H1 (cell line): ENCODE data around the gene KLHDC7B. TPM values are rescaled to one million over a fixed set of nuclear protein-coding genes. Genes with fewer than 3 reads are reported as not detected.

Experiments used
- CTCF ChIA-PET: fragments of 300-600 bp; sonication (Branson Sonifier 250); formaldehyde crosslinking; loops from one replicate; lab custom pipeline; 2021; ENCODE audit not compliant: partially characterized antibody; lab: Charles Lee
- POLR2A ChIA-PET: fragments of 300-600 bp; sonication (Branson Sonifier 250); formaldehyde crosslinking; loops from one replicate; lab custom pipeline; 2021; ENCODE audit warnings: inconsistent platforms; ENCODE audit not compliant: partially characterized antibody; lab: Charles Lee
- DNase-seq, 2 experiments: peaks; one replicate each; pipeline versions ENCODE4 v3.0.0 to v3.0.0-alpha.2; 2010 to 2022; ENCODE audit warnings: low spot score in 2 of 2, low read depth in 1 of 2, mixed read lengths in 1 of 2
- FAIRE-seq: peaks from 2 replicates; lab custom pipeline; 2011; peaks lifted over from hg19 to GRCh38; lab: Jason Lieb, UNC
- H2AFZ ChIP-seq: 2 replicates; pipeline ENCODE4 v1.8.1; 2012; ENCODE audit warnings: low read length, inconsistent platforms
- H2AK5ac ChIP-seq: 2 replicates; pipeline ENCODE4 v1.6.1; 2013; ENCODE audit warnings: low read depth, low read length
- H2BK120ac ChIP-seq: replicated peaks from 2 replicates; pipeline ENCODE3; 2013; ENCODE audit warnings: low read depth, low read length, inconsistent platforms
- H2BK12ac ChIP-seq: 2 replicates; pipeline ENCODE4 v1.6.1; 2013; ENCODE audit warnings: low read depth, low read length
- H2BK15ac ChIP-seq: 2 replicates; pipeline ENCODE4 v1.6.1; 2013; ENCODE audit warnings: low read length
- H2BK20ac ChIP-seq: 2 replicates; pipeline ENCODE4 v1.6.1; 2013; ENCODE audit warnings: low read length
- H2BK5ac ChIP-seq: 2 replicates; pipeline ENCODE4 v1.6.1; 2013; ENCODE audit warnings: low read depth, low read length
- H3K14ac ChIP-seq: 2 replicates; pipeline ENCODE4 v1.6.1; 2013; ENCODE audit warnings: inconsistent platforms; ENCODE audit not compliant: insufficient read length
- H3K18ac ChIP-seq: 2 replicates; pipeline ENCODE4 v1.6.1; 2013; ENCODE audit warnings: low read length; ENCODE audit errors: extremely low read depth
- H3K23ac ChIP-seq: 2 replicates; pipeline ENCODE4 v1.6.1; 2013; ENCODE audit warnings: inconsistent platforms; ENCODE audit not compliant: insufficient read length
- H3K23me2 ChIP-seq: 2 replicates; pipeline ENCODE4 v1.6.1; 2013; ENCODE audit warnings: low read depth, low read length
- H3K27ac ChIP-seq: 2 replicates; pipeline ENCODE4 v1.6.1; 2011; ENCODE audit warnings: low read depth, low read length, inconsistent platforms
- H3K27me3 ChIP-seq, 4 experiments: replicated peaks in 1 of 4; 1 replicate in 1 of 4; 2 replicates in 3 of 4; pipeline versions ENCODE4 v1.6.1 to v1.8.1; 2011 to 2013; ENCODE audit warnings: low read length in 3 of 4, mild to moderate bottlenecking in 3 of 4, inconsistent platforms in 2 of 4, mixed read lengths in 2 of 4, moderate library complexity in 1 of 4; ENCODE audit not compliant: control insufficient read depth in 3 of 4, insufficient read depth in 3 of 4; ENCODE audit errors: extremely low read depth in 1 of 4
- H3K36me3 ChIP-seq, 4 experiments: 2 replicates each; pipeline versions ENCODE4 v1.6.1 to v1.8.1; 2011 to 2013; ENCODE audit warnings: mild to moderate bottlenecking in 4 of 4, low read length in 3 of 4, moderate library complexity in 2 of 4, control low read depth in 1 of 4, inconsistent platforms in 1 of 4; ENCODE audit not compliant: insufficient read depth in 4 of 4, control insufficient read depth in 2 of 4
- H3K4ac ChIP-seq: replicated peaks from 2 replicates; pipeline ENCODE3; 2013; ENCODE audit warnings: low read length, low read depth, mixed read lengths, inconsistent platforms; ENCODE audit not compliant: insufficient read length
- H3K4me1 ChIP-seq, 4 experiments: replicated peaks in 1 of 4; 1 replicate in 1 of 4; 2 replicates in 3 of 4; pipeline versions ENCODE4 v1.6.1 to v1.8.1; 2011 to 2013; ENCODE audit warnings: low read length in 3 of 4, inconsistent platforms in 2 of 4, mixed read lengths in 1 of 4; ENCODE audit not compliant: insufficient read depth in 4 of 4, control insufficient read depth in 3 of 4
- H3K4me2 ChIP-seq, 2 experiments: 2 replicates each; pipeline versions ENCODE4 v1.6.1 to v1.8.1; 2011 to 2013; ENCODE audit warnings: low read depth in 2 of 2, low read length in 2 of 2, control low read depth in 1 of 2, inconsistent platforms in 1 of 2, mild to moderate bottlenecking in 1 of 2; ENCODE audit not compliant: insufficient read depth in 1 of 2
- H3K4me3 ChIP-seq, 4 experiments: fragments of 200-600, 300-600 bp in 1 of 4; sonication (generic), shearing (Covaris generic), sonication (Bioruptor Twin) in 1 of 4; 2 replicates each; pipeline versions ENCODE4 v1.5.1 to v1.8.1; 2011 to 2016; ENCODE audit warnings: low read length in 4 of 4, low read depth in 3 of 4, control low read depth in 2 of 4, inconsistent platforms in 2 of 4, mild to moderate bottlenecking in 2 of 4, mixed read lengths in 1 of 4, moderate library complexity in 1 of 4; ENCODE audit not compliant: insufficient read depth in 2 of 4; ENCODE audit errors: extremely low read depth in 1 of 4
- H3K56ac ChIP-seq: replicated peaks from 2 replicates; pipeline ENCODE3; 2013; ENCODE audit warnings: low read depth, mild to moderate bottlenecking, mixed read lengths, low read length, inconsistent platforms; ENCODE audit not compliant: insufficient read length
- H3K79me1 ChIP-seq: 2 replicates; pipeline ENCODE4 v1.6.1; 2013; ENCODE audit warnings: low read depth, low read length, control low read depth
- H3K79me2 ChIP-seq, 2 experiments: 2 replicates each; pipeline versions ENCODE4 v1.6.1 to v1.8.1; 2012 to 2013; ENCODE audit warnings: low read length in 2 of 2, mild to moderate bottlenecking in 2 of 2, inconsistent platforms in 1 of 2; ENCODE audit not compliant: insufficient read depth in 2 of 2, control insufficient read depth in 1 of 2
- H3K9ac ChIP-seq, 4 experiments: replicated peaks in 1 of 4; 1 replicate in 1 of 4; 2 replicates in 3 of 4; pipeline versions ENCODE4 v1.6.1 to v1.8.1; 2011 to 2013; ENCODE audit warnings: low read depth in 3 of 4, low read length in 3 of 4, control low read depth in 2 of 4, mild to moderate bottlenecking in 2 of 4, moderate library complexity in 2 of 4, inconsistent platforms in 1 of 4; ENCODE audit errors: extremely low read depth in 1 of 4
- H3K9me3 ChIP-seq, 2 experiments: 2 replicates each; pipeline versions ENCODE4 v1.6.1 to v1.8.1; 2012 to 2013; ENCODE audit warnings: mild to moderate bottlenecking in 2 of 2, moderate library complexity in 2 of 2, control low read depth in 1 of 2, inconsistent platforms in 1 of 2, low read depth in 1 of 2, low read length in 1 of 2, mixed read lengths in 1 of 2; ENCODE audit not compliant: insufficient read depth in 2 of 2
- H4K20me1 ChIP-seq, 2 experiments: replicated peaks in 1 of 2; 2 replicates each; pipeline versions ENCODE3 to v1.8.1; 2011 to 2013; ENCODE audit warnings: inconsistent platforms in 2 of 2, low read length in 2 of 2, mild to moderate bottlenecking in 1 of 2; ENCODE audit not compliant: insufficient read depth in 2 of 2, control insufficient read depth in 1 of 2
- H4K5ac ChIP-seq: 2 replicates; pipeline ENCODE4 v1.6.1; 2013; ENCODE audit warnings: low read length, low read depth, mixed read lengths, inconsistent platforms; ENCODE audit not compliant: insufficient read length
- H4K8ac ChIP-seq: 2 replicates; pipeline ENCODE4 v1.8.0; 2013; ENCODE audit warnings: mild to moderate bottlenecking, moderate library complexity, low read length, inconsistent platforms; ENCODE audit not compliant: insufficient read depth; ENCODE audit errors: extremely low read depth
- H4K91ac ChIP-seq: replicated peaks from 2 replicates; pipeline ENCODE3; 2013; ENCODE audit warnings: low read length, mixed read lengths, inconsistent platforms; ENCODE audit not compliant: insufficient read length
- HDAC2 ChIP-seq, 2 experiments: fragments of 300-600 bp in 1 of 2; sonication (generic) in 1 of 2; IDR thresholded peaks; 2 replicates each; pipeline ENCODE4 v1.6.1; 2011 to 2012; ENCODE audit warnings: low read depth in 2 of 2, low read length in 2 of 2, mild to moderate bottlenecking in 2 of 2, moderate library complexity in 2 of 2, borderline replicate concordance in 1 of 2, inconsistent platforms in 1 of 2
- JUN ChIP-seq: IDR thresholded peaks from 2 replicates; pipeline ENCODE4 v1.6.1; 2011; ENCODE audit warnings: low read depth, mild to moderate bottlenecking, improper control_type of control experiment, low read length
- PHF8 ChIP-seq: fragments of 200-600 bp; sonication (generic); conservative IDR thresholded peaks from 2 replicates; pipeline ENCODE4 v1.7.1; 2012; ENCODE audit warnings: low read depth, mild to moderate bottlenecking, inconsistent platforms, low read length, moderate library complexity
- RXRA ChIP-seq: IDR thresholded peaks from 2 replicates; pipeline ENCODE4 v1.6.1; 2011; ENCODE audit warnings: low read depth, mild to moderate bottlenecking, low read length, moderate library complexity; ENCODE audit not compliant: insufficient read depth
- SAP30 ChIP-seq: fragments of 300-600 bp; sonication (generic); IDR thresholded peaks from 2 replicates; pipeline ENCODE4 v1.7.1; 2012; ENCODE audit warnings: low read length, moderate library complexity, mild to moderate bottlenecking, inconsistent platforms; ENCODE audit not compliant: insufficient read depth, insufficient replicate concordance
- SIN3A ChIP-seq, 2 experiments: IDR thresholded peaks in 1 of 2; conservative IDR thresholded peaks in 1 of 2; 2 replicates each; pipeline ENCODE4 v1.6.1; 2011 to 2012; ENCODE audit warnings: low read length in 2 of 2, improper control_type of control experiment in 1 of 2, low read depth in 1 of 2, mild to moderate bottlenecking in 1 of 2
- SP4 ChIP-seq: IDR thresholded peaks from 2 replicates; pipeline ENCODE4 v1.6.1; 2012; ENCODE audit warnings: low read length, inconsistent platforms
- SUZ12 ChIP-seq: fragments of 200-600 bp; sonication (generic); IDR thresholded peaks from 2 replicates; pipeline ENCODE4 v1.6.1; 2012; ENCODE audit warnings: mild to moderate bottlenecking, inconsistent platforms, low read length, moderate library complexity, mixed read lengths
- TAF1 ChIP-seq: IDR thresholded peaks from 2 replicates; pipeline ENCODE4 v1.6.1; 2011; ENCODE audit warnings: mild to moderate bottlenecking, low read depth, low read length
- TBP ChIP-seq: IDR thresholded peaks from 2 replicates; pipeline ENCODE4 v1.6.1; 2011; ENCODE audit warnings: low read depth, low read length, improper control_type of control experiment
- ZNF274 ChIP-seq: IDR thresholded peaks from 2 replicates; pipeline ENCODE4 v1.7.0; 2012; ENCODE audit warnings: low read length, borderline replicate concordance; ENCODE audit errors: extremely low read depth
- WGBS, 2 experiments: shearing (Covaris generic) in 1 of 2; methylation state at CpG; one replicate each; pipeline versions ENCODE4 v1.1.6 to v1.1.7; 2013 to 2015; ENCODE audit warnings: low lambda C conversion rate in 2 of 2, mixed read lengths in 2 of 2, inconsistent platforms in 1 of 2, low coverage in 1 of 2, missing lambda C conversion rate in 1 of 2; ENCODE audit not compliant: insufficient replicate concordance in 2 of 2, insufficient coverage in 1 of 2, insufficient read length in 1 of 2; ENCODE audit errors: extremely low coverage in 1 of 2, missing lambda C conversion rate in 1 of 2; 5-methylcytosine and 5-hydroxymethylcytosine counted together
- polyA plus RNA-seq, 7 experiments: library from polyadenylated mRNA; depleted of rRNA in 3 of 7; stranded (reverse) in 5 of 7; unstranded in 2 of 7; fragments of >200 nt in 5 of 7; fragments of 200-250 nt in 2 of 7; gene quantifications; 1 replicate in 5 of 7; 2 replicates in 1 of 7; 4 replicates in 1 of 7; pipeline versions ENCODE4 v1.2.1 to v1.2.3, GENCODE V29; 2011 to 2013; ENCODE audit warnings: missing spikeins in 2 of 7, mixed read lengths in 2 of 7
- total RNA-seq: library from RNA; stranded (reverse); fragmentation: NEBNext Ultra II Directional; extraction: Animal tissue kit (Norgen Biotek cat#: 25700); gene quantifications from 2 replicates; pipeline ENCODE4 v1.2.1, GENCODE V29; 2021

Gene KLHDC7B
- total and polyA plus RNA-seq, 2 of the 8 experiments (the other 6 are each of a cell fraction or from before 2014, with no cell fraction given): not detected

- H3K79me1 ChIP-seq: no peaks in the 10 kb centered on the region
- H2BK20ac ChIP-seq: no peak overlapping the region
- H2BK12ac ChIP-seq: no peak overlapping the region
- H2BK120ac ChIP-seq: no peak overlapping the region
- H3K4ac ChIP-seq: no peak overlapping the region
- H3K79me2 ChIP-seq: no peaks in the 10 kb centered on the region
- H4K8ac ChIP-seq: no peak overlapping the region
- no peak overlapping the region for H2BK15ac ChIP-seq
- no peaks in the 10 kb centered on the region for H3K9me3 ChIP-seq
- TF ChIP-seq SIN3A (conservative IDR thresholded peaks at IDR 0.05 in 1 of 2, IDR thresholded peaks at IDR 0.05 in 1 of 2; ENCODE audit: low read depth in 1 of 2, low read length in 2 of 2) (no peak), HDAC2 (IDR thresholded peaks at IDR 0.05; ENCODE audit: borderline replicate concordance in 1 of 2, low read depth in 2 of 2, low read length in 2 of 2) (no peak), TAF1 (no peak), SP4 (no peak), SAP30 (no peak), RXRA (no peak), SUZ12 (no peak), TBP (no peak), JUN (no peak), ZNF274 (no peak), PHF8 (no peak)
- TF ChIP-seq, all 59 proteins: peak for 0
- H3K56ac ChIP-seq: no peak overlapping the region
- H3K4me3 ChIP-seq: no peak overlapping the region
- no peak overlapping the region for H4K5ac ChIP-seq
- ChIA-PET POLR2A (interaction anchor here (1.0 to 1.2 kb wide), 3 partner anchors 19 to 36 kb away, joined by 3 to 4 read pairs (median 3); partner anchors contain the start of gene SCO2), CTCF (interaction anchor here (0.6 to 2.2 kb wide), 5 partner anchors 12 to 149 kb away, joined by 3 to 12 read pairs (median 3); partner anchors contain the start of gene SYCE3)
- H3K4me2 ChIP-seq: no peak overlapping the region
- no peak overlapping the region for H3K23ac ChIP-seq
- H2BK5ac ChIP-seq: no peak overlapping the region
- no peak overlapping the region for H3K27ac ChIP-seq
- H3K9ac ChIP-seq: no peak overlapping the region
- DNase-seq (no peak), FAIRE-seq (no peak)
- WGBS, 2 experiments: 88% methylated on average over 11 of the region's 11 CpGs; no CpG with 5 or more reads in 1 of the 2 experiments
- no peak overlapping the region for H3K18ac ChIP-seq
- no peaks in the 10 kb centered on the region for H4K20me1 ChIP-seq
- no peak overlapping the region for H3K14ac ChIP-seq
- H3K36me3 ChIP-seq: no peaks in the 10 kb centered on the region
- H3K27me3 ChIP-seq: peaks cover 0 to 3% (median under 1%) of the 10 kb centered on the region in 4 experiments; a peak in 3 of 7 replicates
- H3K4me1 ChIP-seq: peaks cover 0 to 5% (median 2%) of the 10 kb centered on the region in 4 experiments; a peak in 3 of 7 replicates
- no peak overlapping the region for H2AK5ac ChIP-seq
- H2AFZ ChIP-seq: no peak overlapping the region
- no peaks in the 10 kb centered on the region for H3K23me2 ChIP-seq
- H4K91ac ChIP-seq: no peak overlapping the region
Observed at GRCh38 chr22:50551160-50551752, 5.6 kb downstream of the KLHDC7B start.
